T47D (cell line): ENCODE results near the gene FOXA2.

Experiments
- DNase-seq, 2 experiments: peaks; one replicate each; pipeline versions ENCODE4 v3.0.0 to v3.0.0-alpha.2; 2011 to 2012; ENCODE audit warnings: low read depth in 1 of 2, low spot score in 1 of 2
- JUND ChIP-seq: IDR thresholded peaks from 2 replicates; pipeline ENCODE4 v1.6.1; 2012; ENCODE audit warnings: low read depth
- in situ Hi-C: cut with HindIII; loops from 2 replicates; pipeline ENCODE4 v1.10.0; 2016; ENCODE audit warnings: low sequenced_read_pairs, low pct_unique_long_range_greater_than_20kb

FOXA2 gene

GRCh38 chr20:22572023-22572422 lies 12.3 kb downstream of the FOXA2 start:
- TF ChIP-seq JUND: no peak
- in situ Hi-C loops: no loop called here

GRCh38 chr20:22569353-22569752 lies 15.0 kb downstream of the FOXA2 start:
- in situ Hi-C loops: no loop called here
- no peak for TF ChIP-seq JUND
- no peak for DNase-seq

More at GRCh38 chr20:22572023-22572422, 12.3 kb downstream of the FOXA2 start:
- no peak for DNase-seq

GRCh38 chr20:22568872-22569344 lies 15.5 kb downstream of the FOXA2 start:
- no peak for DNase-seq
- no peak for TF ChIP-seq JUND
- in situ Hi-C loops: no loop called here

GRCh38 chr20:22567944-22568871 lies 16.2 kb downstream of the FOXA2 start:
- DNase-seq: no peak
- in situ Hi-C loops: no loop called here
- TF ChIP-seq JUND: no peak

- no peak for DNase-seq
- TF ChIP-seq JUND: no peak
- in situ Hi-C loops: no loop called here
These were observed 17.3 kb downstream of the FOXA2 start for GRCh38 chr20:22566876-22567658.

- DNase-seq: no peak
- TF ChIP-seq JUND: no peak
- in situ Hi-C loops: no loop called here
These were observed 21.1 kb downstream of the FOXA2 start for GRCh38 chr20:22563062-22563965.

- in situ Hi-C loops: no loop called here
- no peak for TF ChIP-seq JUND
- DNase-seq: no peak
These were observed 21.8 kb downstream of the FOXA2 start for GRCh38 chr20:22562620-22563019.

- in situ Hi-C loops: no loop called here
- no peak for TF ChIP-seq JUND
- DNase-seq: no peak
These were observed 22.3 kb downstream of the FOXA2 start for GRCh38 chr20:22561965-22562577.

GRCh38 chr20:22560817-22561216 lies 23.6 kb downstream of the FOXA2 start:
- in situ Hi-C loops: no loop called here
- no peak for DNase-seq
- TF ChIP-seq JUND: no peak

GRCh38 chr20:22559711-22560318 lies 24.6 kb downstream of the FOXA2 start:
- no peak for DNase-seq
- in situ Hi-C loops: no loop called here

More at GRCh38 chr20:22559711-22560318, 24.6 kb downstream of the FOXA2 start:
- no peak for TF ChIP-seq JUND
